ENCODE data around the gene NDUFS4. TPM values are rescaled to one million over a fixed set of nuclear protein-coding genes. Genes with fewer than 3 reads are reported as not detected.
"Not testable (repeated sequence)": the region's sequence is repeated elsewhere in the genome, so short reads cannot be mapped to it uniquely, and the experiment has no call there.

The NDUFS4 gene
- total RNA-seq, 4 donors from 2014 or later: 64.5 to 77.8 (median 67.5) TPM

DNA sequence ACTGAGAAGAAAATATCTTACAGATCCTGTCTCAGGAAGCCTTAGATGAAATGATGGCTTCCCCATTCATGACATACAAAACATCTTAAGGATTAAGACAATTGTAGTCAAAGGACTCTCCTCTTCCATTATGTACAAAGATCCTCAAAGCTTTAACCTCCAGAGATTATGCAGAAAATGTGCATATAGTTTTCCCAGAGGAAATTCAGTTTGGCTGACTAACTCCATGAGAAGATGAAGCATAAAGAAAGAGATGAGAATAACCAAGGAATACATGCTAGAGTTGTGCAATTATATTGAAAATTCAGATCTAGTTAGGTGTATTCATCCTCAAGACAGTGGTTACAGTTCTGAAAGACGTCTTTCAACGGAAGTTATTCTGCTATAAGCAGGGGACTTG lies 18.6 kb upstream of the NDUFS4 start:
- no peak for TF ChIP-seq POLR2AphosphoS5 (IDR thresholded peaks at IDR 0.05)
- no peak for TF ChIP-seq POLR2A (IDR thresholded peaks at IDR 0.05)
- TF ChIP-seq, protein P1, sequence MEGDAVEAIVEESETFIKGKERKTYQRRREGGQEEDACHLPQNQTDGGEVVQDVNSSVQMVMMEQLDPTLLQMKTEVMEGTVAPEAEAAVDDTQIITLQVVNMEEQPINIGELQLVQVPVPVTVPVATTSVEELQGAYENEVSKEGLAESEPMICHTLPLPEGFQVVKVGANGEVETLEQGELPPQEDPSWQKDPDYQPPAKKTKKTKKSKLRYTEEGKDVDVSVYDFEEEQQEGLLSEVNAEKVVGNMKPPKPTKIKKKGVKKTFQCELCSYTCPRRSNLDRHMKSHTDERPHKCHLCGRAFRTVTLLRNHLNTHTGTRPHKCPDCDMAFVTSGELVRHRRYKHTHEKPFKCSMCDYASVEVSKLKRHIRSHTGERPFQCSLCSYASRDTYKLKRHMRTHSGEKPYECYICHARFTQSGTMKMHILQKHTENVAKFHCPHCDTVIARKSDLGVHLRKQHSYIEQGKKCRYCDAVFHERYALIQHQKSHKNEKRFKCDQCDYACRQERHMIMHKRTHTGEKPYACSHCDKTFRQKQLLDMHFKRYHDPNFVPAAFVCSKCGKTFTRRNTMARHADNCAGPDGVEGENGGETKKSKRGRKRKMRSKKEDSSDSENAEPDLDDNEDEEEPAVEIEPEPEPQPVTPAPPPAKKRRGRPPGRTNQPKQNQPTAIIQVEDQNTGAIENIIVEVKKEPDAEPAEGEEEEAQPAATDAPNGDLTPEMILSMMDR (IDR thresholded peaks at IDR 0.05): no peak
- no peak for TF ChIP-seq EP300 (IDR thresholded peaks at IDR 0.05)
- 92% methylated on average over 2 of the region's 2 CpGs for WGBS
- Histone ChIP-seq H3K27me3 (no peaks in the 10 kb centered on the region), H3K27ac (no peak overlapping the region), H3K4me1 (no peaks in the 10 kb centered on the region), H3K9me3 (no peaks in the 10 kb centered on the region), H3K36me3 (no peaks in the 10 kb centered on the region), H3K4me3 (no peak overlapping the region)
- DNase-seq (ENCODE audit: low spot score in 2 of 2): no peak

DNA sequence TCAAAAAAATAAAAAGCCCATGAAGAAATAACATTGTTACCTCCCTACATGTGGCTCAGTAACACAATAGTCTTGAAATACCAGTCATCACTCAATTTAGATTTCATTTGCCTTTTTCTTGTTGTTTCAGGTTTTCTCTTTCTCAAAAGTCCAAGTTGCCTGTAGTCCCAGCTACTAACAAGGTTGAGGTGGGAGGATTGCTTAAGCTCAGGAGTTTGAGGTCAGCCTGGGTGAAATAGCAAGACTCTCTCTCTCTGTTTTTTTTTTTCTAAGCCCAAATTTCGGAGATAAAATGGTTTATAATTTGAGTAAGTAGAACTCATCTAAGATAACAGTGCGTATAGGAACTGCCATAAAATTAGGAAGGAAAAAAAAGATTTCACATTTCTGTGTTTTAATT lies 17.5 kb upstream of the NDUFS4 start:
- Histone ChIP-seq H3K27me3 (no peaks in the 10 kb centered on the region), H3K36me3 (no peaks in the 10 kb centered on the region), H3K27ac (no peak overlapping the region), H3K4me1 (no peaks in the 10 kb centered on the region), H3K4me3 (no peak overlapping the region), H3K9me3 (no peaks in the 10 kb centered on the region)
- DNase-seq (ENCODE audit: low spot score in 2 of 2): no peak
- WGBS: 84% methylated on average over 2 of the region's 2 CpGs
- TF ChIP-seq POLR2AphosphoS5 (IDR thresholded peaks at IDR 0.05) (no peak), EP300 (IDR thresholded peaks at IDR 0.05) (no peak), POLR2A (IDR thresholded peaks at IDR 0.05) (no peak)
- TF ChIP-seq, protein P1 (IDR thresholded peaks at IDR 0.05): no peak

DNA sequence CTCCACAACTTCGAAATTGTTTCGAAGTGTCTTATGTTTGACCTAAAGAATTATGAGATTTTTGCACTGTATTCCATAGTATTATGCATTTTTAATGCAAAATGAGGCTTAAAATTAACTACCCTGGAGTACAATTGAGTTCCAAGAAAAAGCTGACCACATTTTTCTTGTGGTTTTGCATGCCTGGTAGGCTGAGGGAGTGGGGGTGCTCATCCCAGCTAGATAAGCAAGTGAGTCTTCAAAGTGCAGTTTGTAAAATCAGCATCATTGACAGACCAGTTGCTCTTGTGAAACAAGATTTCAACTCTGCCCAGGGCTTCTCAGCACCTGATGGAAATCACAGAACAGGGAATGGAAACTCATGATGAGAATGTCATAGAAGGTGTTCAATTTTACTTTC lies 17.0 kb upstream of the NDUFS4 start:
- H3K36me3 ChIP-seq: no peaks in the 10 kb centered on the region
- H3K27ac ChIP-seq: no peak overlapping the region
- WGBS: 83% methylated on average over 2 of the region's 2 CpGs
- H3K4me3 ChIP-seq: no peak overlapping the region
- H3K27me3 ChIP-seq: no peaks in the 10 kb centered on the region
- DNase-seq (ENCODE audit: low spot score in 2 of 2): no peak
- TF ChIP-seq EP300 (IDR thresholded peaks at IDR 0.05) (no peak), POLR2A (IDR thresholded peaks at IDR 0.05) (no peak), POLR2AphosphoS5 (IDR thresholded peaks at IDR 0.05) (no peak)
- TF ChIP-seq, protein P1 (IDR thresholded peaks at IDR 0.05): no peak
- H3K9me3 ChIP-seq: no peaks in the 10 kb centered on the region
- no peaks in the 10 kb centered on the region for H3K4me1 ChIP-seq

DNA sequence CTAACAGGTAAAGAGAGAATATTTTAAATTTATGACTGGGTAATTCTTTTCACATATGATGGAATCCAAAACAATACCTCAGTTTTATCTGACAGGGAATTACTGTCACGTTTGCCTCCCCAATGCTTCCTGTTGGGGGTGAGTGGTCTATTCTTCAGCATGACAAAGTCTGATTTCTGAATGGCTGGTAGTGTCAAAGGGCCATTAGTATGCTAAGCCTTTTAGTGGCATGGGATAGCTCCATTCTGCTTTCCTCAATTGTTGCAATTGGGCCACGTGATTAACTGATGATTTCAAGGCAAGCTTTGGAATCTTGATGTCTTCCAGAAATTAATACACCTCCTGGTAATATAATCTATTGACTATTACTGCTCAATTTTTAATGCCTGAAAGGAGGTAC lies 14.7 kb upstream of the NDUFS4 start:
- no peaks in the 10 kb centered on the region for H3K27me3 ChIP-seq
- H3K4me3 ChIP-seq: no peak overlapping the region
- H3K4me1 ChIP-seq: no peaks in the 10 kb centered on the region
- DNase-seq (ENCODE audit: low spot score in 2 of 2): no peak
- no peak overlapping the region for H3K27ac ChIP-seq
- TF ChIP-seq POLR2AphosphoS5 (IDR thresholded peaks at IDR 0.05) (no peak), POLR2A (IDR thresholded peaks at IDR 0.05) (no peak), EP300 (IDR thresholded peaks at IDR 0.05) (no peak)
- TF ChIP-seq, protein P1 (IDR thresholded peaks at IDR 0.05): no peak
- 56% methylated on average over 2 of the region's 2 CpGs for WGBS
- no peaks in the 10 kb centered on the region for H3K36me3 ChIP-seq
- H3K9me3 ChIP-seq: no peaks in the 10 kb centered on the region

DNA sequence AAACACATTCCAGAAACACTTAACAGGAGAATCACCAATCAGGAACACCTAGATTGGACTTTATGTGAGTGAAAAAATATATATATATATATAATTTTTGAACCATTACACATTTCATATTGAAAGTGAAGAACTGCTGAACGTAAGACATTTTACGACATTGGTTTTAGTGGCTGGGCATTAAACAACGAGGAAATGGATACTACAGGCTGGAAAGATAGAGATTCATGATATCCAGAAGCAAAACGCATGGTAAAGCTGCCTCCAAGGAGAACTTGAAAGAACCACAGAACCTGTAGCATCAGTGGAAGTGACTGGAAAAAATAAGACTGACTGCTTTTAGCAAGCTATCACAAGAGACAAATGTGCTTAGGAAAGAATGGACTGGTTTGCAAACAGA lies 13.2 kb upstream of the NDUFS4 start:
- no peak for DNase-seq (ENCODE audit: low spot score in 2 of 2)
- Histone ChIP-seq H3K27ac (no peak overlapping the region), H3K9me3 (no peaks in the 10 kb centered on the region), H3K4me3 (no peak overlapping the region), H3K27me3 (no peaks in the 10 kb centered on the region), H3K36me3 (no peaks in the 10 kb centered on the region), H3K4me1 (no peaks in the 10 kb centered on the region)
- no peak for TF ChIP-seq POLR2AphosphoS5 (IDR thresholded peaks at IDR 0.05)
- WGBS: 87% methylated on average over 4 of the region's 4 CpGs

GRCh38 chr5:53548501-53548900 lies 11.9 kb upstream of the NDUFS4 start:
- H3K36me3 ChIP-seq; H3K9me3 ChIP-seq; H3K4me3 ChIP-seq; H3K4me1 ChIP-seq; H3K27ac ChIP-seq; H3K27me3 ChIP-seq; DNase-seq (ENCODE audit: low spot score in 2 of 2): not testable (repeated sequence)
- 91% methylated on average over 7 of the region's 7 CpGs for WGBS

Measured in suprapubic skin (tissue), 4 donors.